ENCODE data around the gene NR1H2. TPM values are rescaled to one million over a fixed set of nuclear protein-coding genes. Genes with fewer than 3 reads are reported as not detected.

The NR1H2 gene
- total and polyA plus RNA-seq, 12 donors, result 64.0 to 125 (median 74.9) TPM

DNA sequence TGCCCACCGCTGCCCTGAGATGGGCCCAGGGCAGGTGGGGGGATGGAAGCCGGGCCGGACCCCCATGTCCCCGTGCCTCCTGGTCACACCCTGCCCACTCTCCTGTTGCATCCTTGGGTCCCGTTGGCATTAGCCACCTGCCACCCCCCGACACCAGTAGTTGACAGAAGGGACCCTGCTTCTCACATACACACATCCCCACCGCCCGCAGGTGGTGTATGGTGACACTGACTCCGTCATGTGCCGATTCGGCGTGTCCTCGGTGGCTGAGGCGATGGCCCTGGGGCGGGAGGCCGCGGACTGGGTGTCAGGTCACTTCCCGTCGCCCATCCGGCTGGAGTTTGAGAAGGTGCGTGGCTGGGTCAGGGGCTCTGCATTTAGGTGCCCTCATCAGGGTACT lies 37.3 kb downstream of the NR1H2 start:
- peaks cover 2 to 17% (median 14%) of the 10 kb centered on the region in 7 donors for H3K27me3 ChIP-seq
- 95 to 96% methylated on average over 21 of the region's 21 CpGs for WGBS, 2 donors
- peaks cover 0 to 6% (median 0%) of the 10 kb centered on the region in 11 donors for H3K9me3 ChIP-seq
- TF ChIP-seq, protein P1, sequence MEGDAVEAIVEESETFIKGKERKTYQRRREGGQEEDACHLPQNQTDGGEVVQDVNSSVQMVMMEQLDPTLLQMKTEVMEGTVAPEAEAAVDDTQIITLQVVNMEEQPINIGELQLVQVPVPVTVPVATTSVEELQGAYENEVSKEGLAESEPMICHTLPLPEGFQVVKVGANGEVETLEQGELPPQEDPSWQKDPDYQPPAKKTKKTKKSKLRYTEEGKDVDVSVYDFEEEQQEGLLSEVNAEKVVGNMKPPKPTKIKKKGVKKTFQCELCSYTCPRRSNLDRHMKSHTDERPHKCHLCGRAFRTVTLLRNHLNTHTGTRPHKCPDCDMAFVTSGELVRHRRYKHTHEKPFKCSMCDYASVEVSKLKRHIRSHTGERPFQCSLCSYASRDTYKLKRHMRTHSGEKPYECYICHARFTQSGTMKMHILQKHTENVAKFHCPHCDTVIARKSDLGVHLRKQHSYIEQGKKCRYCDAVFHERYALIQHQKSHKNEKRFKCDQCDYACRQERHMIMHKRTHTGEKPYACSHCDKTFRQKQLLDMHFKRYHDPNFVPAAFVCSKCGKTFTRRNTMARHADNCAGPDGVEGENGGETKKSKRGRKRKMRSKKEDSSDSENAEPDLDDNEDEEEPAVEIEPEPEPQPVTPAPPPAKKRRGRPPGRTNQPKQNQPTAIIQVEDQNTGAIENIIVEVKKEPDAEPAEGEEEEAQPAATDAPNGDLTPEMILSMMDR (IDR thresholded peaks at IDR 0.05), result no peak
- H3K4me3 ChIP-seq, result no peak overlapping the region
- peaks cover 0 to 27% (median 0%) of the 10 kb centered on the region in 9 donors for H3K36me3 ChIP-seq
- H3K27ac ChIP-seq, result no peak overlapping the region
- H3K4me1 ChIP-seq, result peaks cover 0 to 14% (median 0%) of the 10 kb centered on the region in 9 donors
- no peak for DNase-seq
- no peak for ATAC-seq
- intact Hi-C loops (cut with DNase I), result loop anchor here in 3 of 10 donors (5.0 kb wide), 2 partner anchors 41 to 46 kb away; partner anchors contain the start of gene NAPSA (in 2 of the 3)

DNA sequence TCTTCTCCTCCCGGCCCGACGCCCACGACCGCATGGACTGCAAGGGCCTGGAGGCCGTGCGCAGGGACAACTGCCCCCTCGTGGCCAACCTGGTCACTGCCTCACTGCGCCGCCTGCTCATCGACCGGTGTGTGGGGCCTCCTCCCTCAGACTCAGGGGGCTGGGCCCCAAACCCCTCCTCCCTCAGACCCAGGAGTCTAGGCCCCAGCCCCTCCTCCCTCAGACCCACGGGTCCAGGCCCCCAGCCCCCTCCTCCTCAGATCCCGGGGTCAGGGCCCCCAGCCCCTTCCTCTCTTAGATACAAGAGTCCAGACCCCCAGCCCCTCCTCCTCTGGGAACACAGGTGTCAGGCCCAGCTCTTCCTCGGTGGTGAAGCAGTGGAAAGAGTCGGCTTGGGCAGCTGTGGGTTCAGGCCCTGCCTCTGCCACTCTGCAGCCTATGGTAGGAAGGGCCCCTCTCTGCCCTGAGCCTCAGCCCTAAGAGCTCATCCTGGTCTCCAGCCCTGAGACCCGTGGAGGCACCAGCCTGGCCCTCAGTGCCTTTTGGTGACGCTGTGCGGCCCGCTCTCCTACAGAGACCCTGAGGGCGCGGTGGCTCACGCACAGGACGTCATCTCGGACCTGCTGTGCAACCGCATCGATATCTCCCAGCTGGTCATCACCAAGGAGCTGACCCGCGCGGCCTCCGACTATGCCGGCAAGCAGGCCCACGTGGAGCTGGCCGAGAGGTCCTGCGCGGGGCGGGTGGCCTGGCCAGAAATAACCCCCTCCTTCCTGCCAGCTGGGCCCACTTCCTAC lies 38.8 kb downstream of the NR1H2 start:
- Histone ChIP-seq H3K36me3 (peaks cover 0 to 12% (median 0%) of the 10 kb centered on the region in 9 donors), H3K4me1 (peaks cover 0 to 20% (median 0%) of the 10 kb centered on the region in 9 donors), H3K9me3 (peaks cover 0 to 6% (median 0%) of the 10 kb centered on the region in 11 donors), H3K27ac (peak overlapping the region in 1 of 10 donors; percentile 40), H3K27me3 (peaks cover 8 to 32% (median 29%) of the 10 kb centered on the region in 7 donors), H3K4me3 (peak overlapping the region in 1 of 10 donors; percentile 20)
- DNase-seq (peak; percentile 59 to 80), ATAC-seq (peak; percentile 75 to 90 (median 81))
- TF ChIP-seq, protein P1 (IDR thresholded peaks at IDR 0.05), result peak; percentile 63 to 95 (median 89)
- 54 to 55% methylated on average over 36 to 37 of the region's 37 CpGs for WGBS, 2 donors
- intact Hi-C loops (cut with DNase I), result loop anchor here in 9 of 10 donors (2.0 to 5.0 kb wide), 4 partner anchors 43 to 58 kb away; partner anchors contain the start of gene NAPSA (in 3 of the 9)

- H3K4me1 ChIP-seq, result peaks cover 0 to 20% (median 0%) of the 10 kb centered on the region in 9 donors
- 86% methylated on average over 18 to 22 of the region's 22 CpGs for WGBS, 2 donors
- TF ChIP-seq, protein P1 (IDR thresholded peaks at IDR 0.05), result no peak
- intact Hi-C loops (cut with DNase I), result loop anchor here in 7 of 10 donors (2.0 to 5.0 kb wide), 3 partner anchors 47 to 58 kb away; partner anchors contain the start of gene NAPSA (in 1 of the 7)
- H3K9me3 ChIP-seq, result peaks cover 0 to 6% (median 0%) of the 10 kb centered on the region in 11 donors
- H3K4me3 ChIP-seq, result peak overlapping the region in 1 of 10 donors; percentile 20
- peak in 1 of 2 donors; percentile 36 for DNase-seq
- peak in 6 of 8 donors; percentile 6 to 30 (median 22) for ATAC-seq
- peak overlapping the region in 1 of 10 donors; percentile 40 for H3K27ac ChIP-seq
- peaks cover 0 to 7% (median 0%) of the 10 kb centered on the region in 9 donors for H3K36me3 ChIP-seq
- peaks cover 8 to 38% (median 35%) of the 10 kb centered on the region in 7 donors for H3K27me3 ChIP-seq
These were observed 39.4 kb downstream of the NR1H2 start for GRCh38 chr19:50415661-50416033.
